ENCODE results near the gene CMPK1. TPM values are rescaled to one million over a fixed set of nuclear protein-coding genes. Genes with fewer than 3 reads are reported as not detected.

CMPK1 gene
- total and polyA plus RNA-seq, 2 of the 8 experiments (the other 6 are each of a cell fraction or from before 2014, with no cell fraction given), result 6.0 to 36.9 TPM

GRCh38 chr1:47334765-47335435 lies 1.3 kb downstream of the CMPK1 start:
- no peak for FAIRE-seq
- Histone ChIP-seq H4K5ac (ENCODE audit: insufficient read length, low read depth, low read length) (no peak overlapping the region), H2BK5ac (ENCODE audit: low read depth, low read length) (no peak overlapping the region), H2BK120ac (replicated peaks; ENCODE audit: low read depth, low read length) (no peak overlapping the region), H4K91ac (replicated peaks; ENCODE audit: insufficient read length, low read length) (no peak overlapping the region), H3K9ac (replicated peaks in 1 of 4; ENCODE audit: extremely low read depth in 1 of 4, low read depth in 3 of 4, low read length in 3 of 4) (peak overlapping the region in 3 of 4 experiments; percentile 68 to 78 (median 74); a peak in 4 of 7 replicates), H2BK15ac (ENCODE audit: low read length) (no peak overlapping the region), H3K9me3 (ENCODE audit: insufficient read depth in 2 of 2, low read depth in 1 of 2, low read length in 1 of 2) (no peaks in the 10 kb centered on the region), H4K8ac (ENCODE audit: extremely low read depth, insufficient read depth, low read length) (peak overlapping the region; percentile 97; the same call in 1 of the 2 replicates), H3K4me3 (ENCODE audit: extremely low read depth in 1 of 4, insufficient read depth in 2 of 4, low read depth in 3 of 4, low read length in 4 of 4) (peak overlapping the region; percentile 79 to 94 (median 86)), H2BK12ac (ENCODE audit: low read depth, low read length) (no peak overlapping the region), H3K36me3 (ENCODE audit: control insufficient read depth in 2 of 4, insufficient read depth in 4 of 4, low read length in 3 of 4) (no peaks in the 10 kb centered on the region), H3K18ac (ENCODE audit: extremely low read depth, low read length) (no peak overlapping the region), H2AK5ac (ENCODE audit: low read depth, low read length) (no peak overlapping the region), H3K4me1 (replicated peaks in 1 of 4; ENCODE audit: control insufficient read depth in 3 of 4, insufficient read depth in 4 of 4, low read length in 3 of 4) (peaks cover 0 to 5% (median 3%) of the 10 kb centered on the region in 4 experiments; a peak in 5 of 7 replicates), H3K27me3 (replicated peaks in 1 of 4; ENCODE audit: control insufficient read depth in 3 of 4, extremely low read depth in 1 of 4, insufficient read depth in 3 of 4, low read length in 3 of 4) (no peaks in the 10 kb centered on the region), H3K79me2 (ENCODE audit: control insufficient read depth in 1 of 2, insufficient read depth in 2 of 2, low read length in 2 of 2) (peaks cover 0 to 16% of the 10 kb centered on the region in 2 experiments; a peak in 3 of 4 replicates), H2AFZ (ENCODE audit: low read length) (no peak overlapping the region), H3K23me2 (ENCODE audit: low read depth, low read length) (no peaks in the 10 kb centered on the region; the same call in 1 of the 2 replicates), H3K27ac (ENCODE audit: low read depth, low read length) (peak overlapping the region; percentile 60; the same call in 1 of the 2 replicates), H3K4me2 (ENCODE audit: insufficient read depth in 1 of 2, low read depth in 2 of 2, low read length in 2 of 2) (peak overlapping the region; percentile 60 to 85), H3K79me1 (ENCODE audit: low read depth, low read length) (no peaks in the 10 kb centered on the region; the same call in 1 of the 2 replicates), H3K4ac (replicated peaks; ENCODE audit: insufficient read length, low read depth, low read length) (no peak overlapping the region), H4K20me1 (replicated peaks in 1 of 2; ENCODE audit: control insufficient read depth in 1 of 2, insufficient read depth in 2 of 2, low read length in 2 of 2) (no peaks in the 10 kb centered on the region), H3K23ac (ENCODE audit: insufficient read length) (no peak overlapping the region), H3K56ac (replicated peaks; ENCODE audit: insufficient read length, low read depth, low read length) (no peak overlapping the region), H2BK20ac (ENCODE audit: low read length) (no peak overlapping the region), H3K14ac (ENCODE audit: insufficient read length) (no peak overlapping the region)
- WGBS, 2 experiments (ENCODE audit: extremely low coverage in 1 of 2, insufficient coverage in 1 of 2, insufficient read length in 1 of 2, insufficient replicate concordance in 2 of 2, low coverage in 1 of 2, low lambda C conversion rate in 2 of 2, missing lambda C conversion rate in 1 of 2), result 60% methylated on average over 9 of the region's 9 CpGs; no CpG with 5 or more reads in 1 of the 2 experiments
- ChIA-PET POLR2A (ENCODE audit: partially characterized antibody) (interaction anchor here (1.7 to 2.2 kb wide), 2 partner anchors 10 to 21 kb away, joined by 7 to 18 read pairs; partner anchors contain the start of gene STIL), CTCF (ENCODE audit: partially characterized antibody) (interaction anchor here (1.0 to 1.2 kb wide), 2 partner anchors 17 to 53 kb away, joined by 3 to 4 read pairs; no protein-coding TSS in a partner anchor)
- DNase-seq (ENCODE audit: low read depth in 1 of 2, low spot score in 2 of 2), result no peak
- no peak for TF ChIP-seq USF2 (IDR thresholded peaks at IDR 0.05; ENCODE audit: low read length)
- no peak for TF ChIP-seq CEBPB (IDR thresholded peaks at IDR 0.05; ENCODE audit: low read depth, low read length)
- no peak for TF ChIP-seq SRF (IDR thresholded peaks at IDR 0.05; ENCODE audit: low read depth, low read length)
- TF ChIP-seq CTBP2 (IDR thresholded peaks at IDR 0.05; ENCODE audit: borderline replicate concordance, insufficient read depth, insufficient read length, low read length), result no peak
- TF ChIP-seq CBX5 (IDR thresholded peaks at IDR 0.05; ENCODE audit: low read depth, low read length), result no peak
- TF ChIP-seq BACH1 (IDR thresholded peaks at IDR 0.05; ENCODE audit: low read length), result no peak
- no peak for TF ChIP-seq RXRA (IDR thresholded peaks at IDR 0.05; ENCODE audit: insufficient read depth, low read depth, low read length)
- no peak for TF ChIP-seq ASH2L (IDR thresholded peaks at IDR 0.05; ENCODE audit: low read length)
- TF ChIP-seq EGR1 (IDR thresholded peaks at IDR 0.05; ENCODE audit: borderline replicate concordance, low read depth, low read length), result no peak
- TF ChIP-seq SIN3A (conservative IDR thresholded peaks at IDR 0.05 in 1 of 2, IDR thresholded peaks at IDR 0.05 in 1 of 2; ENCODE audit: low read depth in 1 of 2, low read length in 2 of 2), result no peak
